GM19372 (cell line): ENCODE data around the gene POMGNT1.

ENCODE experiments used
- ATAC-seq: cut with Tn5 transposase; IDR thresholded peaks from one replicate; pipeline ENCODE4 v1.9.1; 2021; ENCODE audit warnings: mild to moderate bottlenecking, low read depth, moderate library complexity; ENCODE audit not compliant: unreplicated experiment

Gene POMGNT1

GRCh38 chr1:46183926-46184557 lies 14.2 kb downstream of the POMGNT1 start:
- ATAC-seq: no peak

GRCh38 chr1:46183079-46183847 lies 15.0 kb downstream of the POMGNT1 start:
- no peak for ATAC-seq

- no peak for ATAC-seq
Measured at GRCh38 chr1:46181343-46182260, 16.6 kb downstream of the POMGNT1 start.

GRCh38 chr1:46180082-46180616 lies 18.1 kb downstream of the POMGNT1 start:
- ATAC-seq: no peak

GRCh38 chr1:46179138-46180081 lies 18.8 kb downstream of the POMGNT1 start:
- ATAC-seq: no peak

- ATAC-seq: no peak
Measured at GRCh38 chr1:46176211-46176865, 21.9 kb downstream of the POMGNT1 start, which contains the start of gene P3R3URF. Gene P3R3URF (minus strand): TSS chr1:46176488. CDS start chr1:46176471, 17 bp downstream.

- no peak for ATAC-seq
Measured at GRCh38 chr1:46175243-46175642, 23.0 kb downstream of the POMGNT1 start.

GRCh38 chr1:46174448-46175231 lies 23.6 kb downstream of the POMGNT1 start, which contains the start of gene TSPAN1:
Gene TSPAN1 (plus strand): TSS chr1:46175087. CDS start chr1:46181108, 6,021 bp downstream.
- no peak for ATAC-seq

- ATAC-seq: no peak
Measured at GRCh38 chr1:46173361-46173856, 24.8 kb downstream of the POMGNT1 start.

GRCh38 chr1:46172321-46172720 lies 25.9 kb downstream of the POMGNT1 start:
- ATAC-seq: no peak

GRCh38 chr1:46171871-46172270 lies 26.4 kb downstream of the POMGNT1 start:
- no peak for ATAC-seq

GRCh38 chr1:46171351-46171750 lies 26.9 kb downstream of the POMGNT1 start:
- no peak for ATAC-seq

GRCh38 chr1:46169811-46170454 lies 28.3 kb downstream of the POMGNT1 start:
- ATAC-seq: no peak

- ATAC-seq: no peak
Measured at GRCh38 chr1:46168477-46168876, 29.8 kb downstream of the POMGNT1 start.

GRCh38 chr1:46166521-46167462 lies 31.4 kb downstream of the POMGNT1 start:
- ATAC-seq: no peak

GRCh38 chr1:46160212-46160611 lies 38.0 kb downstream of the POMGNT1 start:
- ATAC-seq: no peak
